NK-92 (cell line): ENCODE measurements around the gene ZNF197.
"Not testable (repeated sequence)": the region's sequence is repeated elsewhere in the genome, so short reads cannot be mapped to it uniquely, and the experiment has no call there.

Source experiments
- DNase-seq: peaks from one replicate; lab custom pipeline; 2025; ENCODE audit not compliant: unreplicated experiment; lab: John Stamatoyannopoulos, UW

Gene ZNF197

GRCh38 chr3:44624749-44625480, at the start of gene ZNF197:
Gene ZNF197, plus strand, starts transcription at chr3:44625036. Its CDS starts 4,119 bp downstream, at chr3:44629155.
- DNase-seq = no peak

GRCh38 chr3:44576613-44577012, 48.2 kb upstream of the ZNF197 start:
- no peak for DNase-seq

- not testable (repeated sequence) for DNase-seq
Measured at GRCh38 chr3:44577354-44577952, 47.4 kb upstream of the ZNF197 start.

GRCh38 chr3:44578316-44578715, 46.5 kb upstream of the ZNF197 start:
- DNase-seq = not testable (repeated sequence)

GRCh38 chr3:44578924-44579515, 45.8 kb upstream of the ZNF197 start:
- DNase-seq = not testable (repeated sequence)

- not testable (repeated sequence) for DNase-seq
Measured at GRCh38 chr3:44579749-44580148, 45.1 kb upstream of the ZNF197 start.

- DNase-seq = not testable (repeated sequence)
Measured at GRCh38 chr3:44580971-44581370, 43.9 kb upstream of the ZNF197 start.

- DNase-seq = no peak
Measured at GRCh38 chr3:44584646-44585501, 40.0 kb upstream of the ZNF197 start, which contains the start of gene ZNF660. Gene ZNF660, plus strand, starts transcription at chr3:44584964. Its CDS starts 9,230 bp downstream, at chr3:44594194.

GRCh38 chr3:44596621-44597020, 28.2 kb upstream of the ZNF197 start:
- no peak for DNase-seq

GRCh38 chr3:44601749-44602148, 23.1 kb upstream of the ZNF197 start:
- no peak for DNase-seq

GRCh38 chr3:44612678-44613077, 12.2 kb upstream of the ZNF197 start:
- no peak for DNase-seq

GRCh38 chr3:44628716-44629115, 3.9 kb downstream of the ZNF197 start:
- DNase-seq = no peak

GRCh38 chr3:44632193-44632592, 7.4 kb downstream of the ZNF197 start:
- no peak for DNase-seq

- DNase-seq = no peak
Measured at GRCh38 chr3:44642337-44642736, 17.5 kb downstream of the ZNF197 start.

GRCh38 chr3:44643024-44643423, 18.2 kb downstream of the ZNF197 start:
- DNase-seq = no peak

- no peak for DNase-seq
Measured at GRCh38 chr3:44647771-44648170, 22.9 kb downstream of the ZNF197 start.

- DNase-seq = no peak
Measured at GRCh38 chr3:44648564-44649229, 23.9 kb downstream of the ZNF197 start, which contains the start of gene ZNF35. Gene ZNF35, plus strand, starts transcription at chr3:44648732. Its CDS starts 2,336 bp downstream, at chr3:44651068.

- no peak for DNase-seq
Measured at GRCh38 chr3:44649709-44650108, 24.9 kb downstream of the ZNF197 start.

GRCh38 chr3:44654039-44654438, 29.2 kb downstream of the ZNF197 start:
- no peak for DNase-seq

- DNase-seq = no peak
Measured at GRCh38 chr3:44659015-44659414, 34.2 kb downstream of the ZNF197 start.

- no peak for DNase-seq
Measured at GRCh38 chr3:44659434-44659833, 34.6 kb downstream of the ZNF197 start.
